HepG2 (cell line): ENCODE data around the gene ENPP7. TPM values are rescaled to one million over a fixed set of nuclear protein-coding genes. Genes with fewer than 3 reads are reported as not detected.

Experiments
- ATAC-seq: fragments of 200-7000 bp; cut with Tn5 transposase; 3 replicates; pipeline ENCODE4 v1.9.1; 2020; ENCODE audit warnings: mild to moderate bottlenecking, moderate library complexity
- BruUV-seq: library from RNA; stranded (reverse); fragments of 400-500 nt; replicated peaks from 2 replicates; lab custom pipeline; 2021; lab: Mats Ljungman, UMichigan
- CTCF ChIA-PET: fragments of 300-600 bp; formaldehyde crosslinking; extraction: SDS; loops from one replicate; lab custom pipeline; 2021; ENCODE audit warnings: low total read pairs, inconsistent platforms, low intra/inter-chr PET ratio; lab: Yijun Ruan, JAX
- POLR2A ChIA-PET: fragments of 350-600 bp; sonication (Branson Sonifier 250); formaldehyde crosslinking; loops from one replicate; lab custom pipeline; 2020; ENCODE audit warnings: antibody characterized with exemption, inconsistent platforms; lab: Yijun Ruan, JAX
- DNase-seq: peaks from one replicate; pipeline ENCODE4 v3.0.0-alpha.2; 2015; ENCODE audit warnings: low spot score
- FAIRE-seq: peaks from 3 replicates; lab custom pipeline; 2011; peaks lifted over from hg19 to GRCh38; lab: Jason Lieb, UNC
- H2AFZ ChIP-seq: one replicate; pipeline ENCODE4 v1.6.1; 2011; ENCODE audit warnings: low read length, inconsistent platforms
- H3K27ac ChIP-seq: fragments of 300-600 bp; 3 replicates; pipeline ENCODE4 v1.8.0; 2011; ENCODE audit warnings: mixed run types, mild to moderate bottlenecking, mixed read lengths, low read length, inconsistent platforms; ENCODE audit not compliant: insufficient read depth; ENCODE audit errors: extremely low read length
- H3K27me3 ChIP-seq, 2 experiments: fragments of 200-600 bp in 1 of 2; 2 replicates in 1 of 2; 3 replicates in 1 of 2; pipeline versions ENCODE4 v1.6.0 to v1.8.0; 2011; ENCODE audit warnings: low read length in 2 of 2, mild to moderate bottlenecking in 2 of 2, moderate library complexity in 2 of 2, inconsistent platforms in 1 of 2; ENCODE audit not compliant: insufficient read depth in 2 of 2, control insufficient read depth in 1 of 2
- H3K36me3 ChIP-seq, 2 experiments: fragments of 200-600 bp in 1 of 2; replicated peaks in 1 of 2; 2 replicates in 1 of 2; 3 replicates in 1 of 2; pipeline versions ENCODE4 v1.5.1 to v1.8.0; 2011; ENCODE audit warnings: low read length in 2 of 2, inconsistent platforms in 1 of 2; ENCODE audit not compliant: insufficient read depth in 2 of 2, control insufficient read depth in 1 of 2
- H3K4me1 ChIP-seq: 2 replicates; pipeline ENCODE4 v1.5.1; 2012; ENCODE audit warnings: low read length, inconsistent platforms; ENCODE audit not compliant: insufficient read depth
- H3K4me2 ChIP-seq: 2 replicates; pipeline ENCODE4 v1.6.0; 2011; ENCODE audit warnings: low read depth, low read length, inconsistent platforms
- H3K4me3 ChIP-seq, 3 experiments: fragments of 200-600 bp in 1 of 3; sonication (generic), shearing (Covaris generic) in 1 of 3; replicated peaks in 1 of 3; 2 replicates each; pipeline ENCODE4 v1.5.1; 2011 to 2016; ENCODE audit warnings: low read length in 3 of 3, inconsistent platforms in 2 of 3, low read depth in 2 of 3, mild to moderate bottlenecking in 2 of 3, control low read depth in 1 of 3, mixed read lengths in 1 of 3; ENCODE audit not compliant: insufficient read depth in 1 of 3
- H3K79me2 ChIP-seq: one replicate; pipeline ENCODE4 v1.6.1; 2011; ENCODE audit warnings: low read length, inconsistent platforms; ENCODE audit not compliant: insufficient read depth
- H3K9ac ChIP-seq: 2 replicates; pipeline ENCODE4 v1.6.0; 2011; ENCODE audit warnings: mild to moderate bottlenecking, low read depth, low read length, inconsistent platforms; ENCODE audit not compliant: insufficient read depth
- H3K9me3 ChIP-seq: 2 replicates; pipeline ENCODE4 v1.5.1; 2012; ENCODE audit warnings: mild to moderate bottlenecking, low read length
- H4K20me1 ChIP-seq: 2 replicates; pipeline ENCODE4 v1.6.0; 2011; ENCODE audit warnings: inconsistent platforms, mild to moderate bottlenecking, low read length, moderate library complexity; ENCODE audit not compliant: insufficient read depth
- KLF6 ChIP-seq: IDR thresholded peaks from 2 replicates; pipeline ENCODE4 v1.8.0; 2016; ENCODE audit warnings: missing biosample characterization, missing genetic modification reagents
- MEIS1 ChIP-seq: sonication (generic); formaldehyde crosslinking; IDR thresholded peaks from 2 replicates; pipeline ENCODE4 v1.9.0; 2021; ENCODE audit warnings: mild to moderate bottlenecking, missing genetic modification reagents, moderate library complexity, borderline replicate concordance
- NFKBIZ ChIP-seq: IDR thresholded peaks from 2 replicates; pipeline ENCODE4 v1.6.1; 2018; ENCODE audit warnings: missing genetic modification reagents, missing compliant biosample characterization
- NKX3-1 ChIP-seq: sonication (generic); formaldehyde crosslinking; IDR thresholded peaks from 2 replicates; pipeline ENCODE4 v1.5.0; 2020; ENCODE audit warnings: missing genetic modification reagents
- POLR2A ChIP-seq, 2 experiments: IDR thresholded peaks; 2 replicates each; pipeline ENCODE4 v1.6.1; 2011; ENCODE audit warnings: low read depth in 2 of 2, low read length in 2 of 2, mild to moderate bottlenecking in 1 of 2, moderate library complexity in 1 of 2; ENCODE audit not compliant: insufficient read depth in 1 of 2
- POLR2AphosphoS5 ChIP-seq: IDR thresholded peaks from 2 replicates; pipeline ENCODE4 v1.6.1; 2012; ENCODE audit warnings: low read depth, low read length
- RFX3 ChIP-seq: IDR thresholded peaks from 2 replicates; pipeline ENCODE4 v1.6.1; 2016; ENCODE audit warnings: missing biosample characterization, missing genetic modification reagents
- ZNF552 ChIP-seq: sonication (generic); formaldehyde crosslinking; IDR thresholded peaks from 2 replicates; pipeline ENCODE4 v1.9.0; 2022; ENCODE audit warnings: missing genetic modification reagents, mild to moderate bottlenecking, borderline replicate concordance
- ZNF768 ChIP-seq: sonication (generic); formaldehyde crosslinking; IDR thresholded peaks from 2 replicates; pipeline ENCODE4 v1.4.0; 2020; ENCODE audit warnings: missing genetic modification reagents
- WGBS: methylation state at CpG from one replicate; pipeline ENCODE4 v1.1.6; 2017; ENCODE audit warnings: low lambda C conversion rate; 5-methylcytosine and 5-hydroxymethylcytosine counted together
- in situ Hi-C: cut with HindIII; loops from 2 replicates; pipeline ENCODE4 v1.10.0; 2017; ENCODE audit warnings: low pct_unique_long_range_greater_than_20kb; ENCODE audit not compliant: extremely low pct_ligation_motif_present
- intact Hi-C: fragments of 100-400 bp; cut with micrococcal nuclease; formaldehyde crosslinking; loops from one replicate; pipeline ENCODE4 v1.10.0; 2022; ENCODE audit not compliant: unreplicated experiment
- polyA plus RNA-seq, 8 experiments: library from polyadenylated mRNA; depleted of rRNA in 3 of 8; stranded (reverse) in 7 of 8; unstranded in 1 of 8; fragments of >200 nt; fragmentation: Illumina TruSeq in 4 of 8; extraction: Trizol in 4 of 8; gene quantifications; 2 replicates each; pipeline versions ENCODE4 v1.2.1 to v1.2.3, GENCODE V29; 2011 to 2016; ENCODE audit warnings: low read depth in 4 of 8, missing spikeins in 1 of 8, mixed read lengths in 1 of 8; ENCODE audit not compliant: insufficient read depth in 1 of 8
- total RNA-seq, 5 experiments: library from RNA; depleted of rRNA; stranded (reverse); fragments of >200 nt; fragmentation: Illumina TruSeq; extraction: Trizol; gene quantifications; 2 replicates each; pipeline ENCODE4 v1.2.3, GENCODE V29; 2016; ENCODE audit warnings: low read depth in 1 of 5
- TF ChIP-seq, protein P1 (sequence below): sonication (generic); formaldehyde crosslinking; IDR thresholded peaks from 2 replicates; pipeline ENCODE4; 2020; ENCODE audit warnings: missing genetic modification reagents, mild to moderate bottlenecking, borderline replicate concordance
- TF ChIP-seq, protein P2 (sequence below): sonication (generic); formaldehyde crosslinking; IDR thresholded peaks from 2 replicates; pipeline ENCODE4 v1.8.1; 2023; ENCODE audit warnings: missing genetic modification reagents, mild to moderate bottlenecking, borderline replicate concordance

Gene ENPP7
- total and polyA plus RNA-seq, 2 of the 13 experiments (the other 11 are each of a cell fraction or from before 2014, with no cell fraction given) = 1.1 to 2.2 TPM

DNA sequence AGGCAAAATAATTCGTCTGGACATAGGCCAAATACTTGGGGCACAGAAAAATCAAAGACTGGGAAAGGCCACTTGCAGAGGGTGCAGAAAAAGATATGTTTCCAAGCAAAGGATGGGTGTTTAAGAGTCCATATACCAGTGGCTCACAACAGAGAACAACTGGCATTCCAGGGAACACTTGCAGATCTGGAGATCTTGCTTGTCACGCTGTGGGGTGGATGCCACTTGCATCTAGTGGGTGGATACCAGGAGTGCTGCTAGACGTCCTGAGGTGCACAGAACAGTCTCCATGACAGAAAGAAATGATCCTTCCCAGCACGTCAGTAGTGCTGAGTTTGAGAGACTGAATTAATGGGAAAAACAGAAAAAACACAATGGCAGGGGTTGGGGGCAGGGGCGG, 57.7 kb downstream of the ENPP7 start:
- Histone ChIP-seq H3K27me3 (peaks cover 18 to 48% of the 10 kb centered on the region in 2 experiments), H3K9me3 (no peaks in the 10 kb centered on the region), H3K27ac (no peak overlapping the region), H3K4me3 (no peak overlapping the region), H3K79me2 (no peaks in the 10 kb centered on the region), H3K36me3 (peaks cover 0 to 7% of the 10 kb centered on the region in 2 experiments; a peak in 1 of 5 replicates), H3K4me2 (no peak overlapping the region), H3K9ac (no peak overlapping the region), H3K4me1 (peaks cover 40% of the 10 kb centered on the region), H2AFZ (no peak overlapping the region), H4K20me1 (peaks cover 7% of the 10 kb centered on the region; the same call in 1 of the 2 replicates)
- FAIRE-seq = peak; percentile 48
- BruUV-seq = no TSS peak
- 33% methylated on average over 5 of the region's 5 CpGs for WGBS
- DNase-seq = no peak
- POLR2A ChIA-PET = interaction anchor here (1.0 to 2.0 kb wide), 3 partner anchors 10 to 205 kb away, joined by 3 to 7 read pairs (median 3); no protein-coding TSS in a partner anchor
- in situ Hi-C loops = no loop called here
- TF ChIP-seq NKX3-1 (CRISPR knock-in tag) (no peak), POLR2AphosphoS5 (peak; percentile 17; the same call in 1 of the 2 replicates), POLR2A (IDR thresholded peaks at IDR 0.05; ENCODE audit: insufficient read depth in 1 of 2, low read depth in 2 of 2, low read length in 2 of 2) (peak in 1 of 2 experiments; percentile 44; a peak in 1 of 4 replicates)
- no peak for ATAC-seq
- CTCF ChIA-PET = interaction anchor here (2.4 kb wide), 1 partner anchor 182 kb away, joined by 14 read pairs; no protein-coding TSS in a partner anchor
- intact Hi-C loops = loop anchor here (5.0 kb wide), 1 partner anchor 184 kb away; no protein-coding TSS in a partner anchor

DNA sequence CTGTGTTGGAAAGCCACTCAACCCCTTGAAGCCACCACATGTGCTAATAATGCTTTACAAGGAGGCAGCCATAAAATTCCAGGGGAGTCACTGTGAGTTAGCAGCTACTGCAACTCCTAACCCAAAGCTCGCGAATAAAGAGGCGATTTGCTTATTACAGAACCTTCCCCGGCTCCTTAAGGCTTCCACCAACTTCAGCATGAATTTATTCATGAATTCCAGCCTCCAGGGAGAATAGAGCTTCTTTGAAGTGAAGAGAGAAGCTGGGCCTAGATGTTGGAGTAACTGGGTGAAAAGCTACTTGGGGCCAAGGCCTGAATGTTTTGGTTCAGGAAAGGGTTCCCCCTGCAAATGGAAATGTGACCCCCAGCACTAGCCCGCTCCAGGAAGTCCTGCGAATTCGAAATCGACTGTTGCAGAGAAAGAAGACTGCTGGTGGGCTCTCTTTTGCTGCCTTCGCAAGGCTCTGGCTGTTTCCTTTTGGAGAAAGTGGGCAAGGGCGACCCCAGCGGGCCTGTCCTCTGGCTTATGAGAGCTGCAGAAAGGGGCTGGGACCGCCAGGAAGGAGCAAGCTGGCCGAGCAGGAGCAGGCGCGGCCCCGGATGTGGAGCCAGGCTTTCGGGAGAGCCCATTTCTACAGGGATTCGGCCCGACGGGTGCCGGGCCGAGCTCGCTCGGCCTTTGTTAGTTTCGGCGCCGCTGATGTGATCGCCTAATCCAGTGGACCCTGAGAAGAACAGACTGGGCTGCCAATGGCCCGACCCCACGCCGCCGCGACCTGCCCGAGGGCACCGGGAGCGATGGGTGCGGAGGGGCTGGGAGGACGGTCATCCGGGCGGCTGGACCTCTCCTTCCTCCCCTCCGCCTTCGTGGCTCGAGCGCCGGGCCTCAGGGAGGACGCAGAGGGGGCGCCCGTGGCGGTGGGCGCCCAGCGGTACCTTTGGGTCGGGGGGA, 58.5 kb downstream of the ENPP7 start:
- Histone ChIP-seq H3K4me3 (peak overlapping the region; percentile 22 to 67 (median 48); a peak in 4 of 6 replicates), H2AFZ (no peak overlapping the region), H4K20me1 (peaks cover 7% of the 10 kb centered on the region; the same call in 1 of the 2 replicates), H3K27me3 (peaks cover 18 to 48% of the 10 kb centered on the region in 2 experiments), H3K79me2 (no peaks in the 10 kb centered on the region), H3K9ac (peak overlapping the region; percentile 37; the same call in 1 of the 2 replicates), H3K36me3 (peaks cover 0 to 7% of the 10 kb centered on the region in 2 experiments; a peak in 1 of 5 replicates), H3K4me1 (peaks cover 46% of the 10 kb centered on the region), H3K4me2 (peak overlapping the region; percentile 72), H3K9me3 (no peaks in the 10 kb centered on the region), H3K27ac (no peak overlapping the region)
- BruUV-seq = no TSS peak
- ChIA-PET POLR2A (interaction anchor here (0.9 to 2.0 kb wide), 7 partner anchors 11 to 204 kb away, joined by 3 to 7 read pairs (median 4); partner anchors contain the start of gene CBX4), CTCF (interaction anchor here (1.0 to 2.4 kb wide), 5 partner anchors 22 to 181 kb away, joined by 3 to 14 read pairs (median 6); no protein-coding TSS in a partner anchor)
- in situ Hi-C loops (no loop called here), intact Hi-C loops (loop anchor here (5.0 kb wide), 1 partner anchor 183 kb away; no protein-coding TSS in a partner anchor)
- FAIRE-seq (no peak), DNase-seq (no peak), ATAC-seq (peak; percentile 41)
- WGBS = 25% methylated on average over 33 of the region's 52 CpGs
- TF ChIP-seq RFX3 (CRISPR knock-in tag) (no peak), ZNF768 (peak; percentile 10; the same call in 1 of the 2 replicates), KLF6 (CRISPR knock-in tag) (peak; percentile 11; the same call in 1 of the 2 replicates), MEIS1 (CRISPR knock-in tag) (0 out of 2 replicates have a peak, but pooled peaks have one; percentile 44), NFKBIZ (CRISPR knock-in tag) (0 out of 2 replicates have a peak, but pooled peaks have one; percentile 26), ZNF552 (CRISPR knock-in tag) (peak; percentile 1; the same call in 1 of the 2 replicates)
- TF ChIP-seq, protein P1, sequence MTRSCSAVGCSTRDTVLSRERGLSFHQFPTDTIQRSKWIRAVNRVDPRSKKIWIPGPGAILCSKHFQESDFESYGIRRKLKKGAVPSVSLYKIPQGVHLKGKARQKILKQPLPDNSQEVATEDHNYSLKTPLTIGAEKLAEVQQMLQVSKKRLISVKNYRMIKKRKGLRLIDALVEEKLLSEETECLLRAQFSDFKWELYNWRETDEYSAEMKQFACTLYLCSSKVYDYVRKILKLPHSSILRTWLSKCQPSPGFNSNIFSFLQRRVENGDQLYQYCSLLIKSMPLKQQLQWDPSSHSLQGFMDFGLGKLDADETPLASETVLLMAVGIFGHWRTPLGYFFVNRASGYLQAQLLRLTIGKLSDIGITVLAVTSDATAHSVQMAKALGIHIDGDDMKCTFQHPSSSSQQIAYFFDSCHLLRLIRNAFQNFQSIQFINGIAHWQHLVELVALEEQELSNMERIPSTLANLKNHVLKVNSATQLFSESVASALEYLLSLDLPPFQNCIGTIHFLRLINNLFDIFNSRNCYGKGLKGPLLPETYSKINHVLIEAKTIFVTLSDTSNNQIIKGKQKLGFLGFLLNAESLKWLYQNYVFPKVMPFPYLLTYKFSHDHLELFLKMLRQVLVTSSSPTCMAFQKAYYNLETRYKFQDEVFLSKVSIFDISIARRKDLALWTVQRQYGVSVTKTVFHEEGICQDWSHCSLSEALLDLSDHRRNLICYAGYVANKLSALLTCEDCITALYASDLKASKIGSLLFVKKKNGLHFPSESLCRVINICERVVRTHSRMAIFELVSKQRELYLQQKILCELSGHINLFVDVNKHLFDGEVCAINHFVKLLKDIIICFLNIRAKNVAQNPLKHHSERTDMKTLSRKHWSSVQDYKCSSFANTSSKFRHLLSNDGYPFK (CRISPR knock-in tag) = peak; percentile 9; the same call in 1 of the 2 replicates
- TF ChIP-seq, protein P2, sequence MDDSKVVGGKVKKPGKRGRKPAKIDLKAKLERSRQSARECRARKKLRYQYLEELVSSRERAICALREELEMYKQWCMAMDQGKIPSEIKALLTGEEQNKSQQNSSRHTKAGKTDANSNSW = 0 out of 2 replicates have a peak, but pooled peaks have one; percentile 13
